GM23338 (cell line): ENCODE results near the gene RAB1B. TPM values are rescaled to one million over a fixed set of nuclear protein-coding genes. Genes with fewer than 3 reads are reported as not detected.

Experiments used
- ATAC-seq: fragments of 200-7000 bp; cut with Tn5 transposase; 3 replicates; pipeline ENCODE4 v1.9.1; 2020
- DNase-seq: peaks from one replicate; pipeline ENCODE4 v3.0.0-alpha.2; 2015; ENCODE audit warnings: low spot score
- H2AFZ ChIP-seq: fragments of 200-600 bp; sonication (generic); 2 replicates; pipeline ENCODE4 v1.8.0; 2016; ENCODE audit warnings: antibody characterized with exemption, mild to moderate bottlenecking, moderate library complexity
- H3F3A ChIP-seq: fragments of 200-600 bp; sonication (generic); replicated peaks from 2 replicates; pipeline ENCODE4 v1.8.0; 2017; ENCODE audit warnings: antibody characterized with exemption, mixed run types, low read depth
- H3K27ac ChIP-seq: fragments of 200-600 bp; sonication (generic); 2 replicates; pipeline ENCODE4 v1.6.1; 2016; ENCODE audit warnings: low read depth
- H3K27me3 ChIP-seq: fragments of 200-600 bp; sonication (generic); 2 replicates; pipeline ENCODE4 v1.8.0; 2016; ENCODE audit warnings: mild to moderate bottlenecking, mixed run types, moderate library complexity; ENCODE audit not compliant: insufficient read depth
- H3K36me3 ChIP-seq: fragments of 200-600 bp; sonication (generic); 2 replicates; pipeline ENCODE4 v1.8.0; 2016; ENCODE audit warnings: mild to moderate bottlenecking; ENCODE audit not compliant: insufficient read depth
- H3K4me1 ChIP-seq: fragments of 200-600 bp; sonication (generic); 2 replicates; pipeline ENCODE4 v1.8.0; 2016; ENCODE audit warnings: mild to moderate bottlenecking, moderate library complexity; ENCODE audit not compliant: insufficient read depth
- H3K4me2 ChIP-seq: fragments of 200-600 bp; sonication (generic); 2 replicates; pipeline ENCODE4 v1.7.1; 2017; ENCODE audit warnings: mixed run types
- H3K4me3 ChIP-seq: fragments of 200-600 bp; sonication (generic); 2 replicates; pipeline ENCODE4 v1.6.1; 2016; ENCODE audit warnings: mixed run types
- H3K79me2 ChIP-seq: fragments of 200-600 bp; sonication (generic); replicated peaks from 2 replicates; pipeline ENCODE4 v1.8.0; 2017; ENCODE audit warnings: mild to moderate bottlenecking; ENCODE audit not compliant: insufficient read depth
- H3K9me2 ChIP-seq: fragments of 200-600 bp; sonication (generic); 2 replicates; pipeline ENCODE4 v1.8.0; 2017; ENCODE audit not compliant: insufficient read depth
- H4K20me1 ChIP-seq: fragments of 200-600 bp; sonication (generic); replicated peaks from 2 replicates; pipeline ENCODE4 v1.8.0; 2017; ENCODE audit warnings: mild to moderate bottlenecking; ENCODE audit not compliant: insufficient read depth
- H3K27ac Mint-ChIP-seq: 2 replicates; pipeline ENCODE4 v1.8.0; 2020; ENCODE audit warnings: inconsistent platforms, mild to moderate bottlenecking, moderate library complexity, mixed read lengths
- H3K27me3 Mint-ChIP-seq: 3 replicates; pipeline ENCODE4 v1.8.0; 2022; ENCODE audit warnings: low read depth, mild to moderate bottlenecking, moderate library complexity, mixed read lengths, inconsistent platforms; ENCODE audit not compliant: insufficient read depth, poor library complexity
- H3K36me3 Mint-ChIP-seq: 3 replicates; pipeline ENCODE4 v1.8.0; 2021; ENCODE audit warnings: low read depth, mild to moderate bottlenecking, inconsistent platforms, moderate library complexity, mixed read lengths
- H3K4me1 Mint-ChIP-seq: 3 replicates; pipeline ENCODE4 v1.8.0; 2020; ENCODE audit warnings: mild to moderate bottlenecking, inconsistent platforms, mixed read lengths
- H3K4me3 Mint-ChIP-seq: 3 replicates; pipeline ENCODE4 v1.8.0; 2021; ENCODE audit warnings: moderate library complexity, mild to moderate bottlenecking, inconsistent platforms, mixed read lengths
- H3K9me3 Mint-ChIP-seq: 3 replicates; pipeline ENCODE4 v1.8.0; 2020; ENCODE audit warnings: moderate library complexity, mild to moderate bottlenecking, inconsistent platforms, mixed read lengths
- POLR2AphosphoS5 ChIP-seq: IDR thresholded peaks from 2 replicates; pipeline ENCODE4 v1.6.1; 2016; ENCODE audit warnings: antibody characterized with exemption, low read depth
- STAT1 ChIP-seq: IDR thresholded peaks from one replicate; pipeline ENCODE4 v1.6.1; 2016; ENCODE audit warnings: antibody characterized with exemption; ENCODE audit not compliant: unreplicated experiment
- ZNF114 ChIP-seq: fragments of 250-450 bp; sonication (Bioruptor Pico); IDR thresholded peaks from 2 replicates; pipeline ENCODE4 v1.5.0; 2020; ENCODE audit warnings: mild to moderate bottlenecking, moderate library complexity
- ZNF331 ChIP-seq: fragments of 250-450 bp; sonication (Bioruptor Pico); IDR thresholded peaks from 2 replicates; pipeline ENCODE4 v1.5.0; 2020; ENCODE audit warnings: low read depth, mild to moderate bottlenecking, moderate library complexity
- polyA plus RNA-seq: library from polyadenylated mRNA; unstranded; fragments of >200 nt; fragmentation: Nextera tagmentation; extraction: Ambion mirVana; gene quantifications from 2 replicates; pipeline ENCODE4 v1.2.1, GENCODE V29; 2016
- total RNA-seq: library from RNA; depleted of rRNA; stranded (reverse); fragments of >200 nt; shearing (Covaris generic); gene quantifications from 2 replicates; pipeline ENCODE4 v1.2.3, GENCODE V29; 2014
- TF ChIP-seq, protein P1 (sequence below), 2 experiments: fragments of 200-600 bp in 1 of 2; sonication (generic) in 1 of 2; conservative IDR thresholded peaks; 2 replicates each; pipeline versions ENCODE4 v1.5.1 to v1.6.1; 2016 to 2017; ENCODE audit warnings: antibody characterized with exemption in 2 of 2, low read depth in 2 of 2, mild to moderate bottlenecking in 2 of 2, moderate library complexity in 1 of 2
- TF ChIP-seq, protein P2 (sequence below): IDR thresholded peaks from 2 replicates; pipeline ENCODE4 v1.6.1; 2016; ENCODE audit warnings: antibody characterized with exemption
- TF ChIP-seq, protein P3 (sequence below): IDR thresholded peaks from one replicate; pipeline ENCODE4 v1.6.1; 2018; ENCODE audit warnings: antibody characterized with exemption; ENCODE audit not compliant: unreplicated experiment

Gene RAB1B
- total and polyA plus RNA-seq, 2 experiments from 2014 or later = 30.5 to 92.7 TPM

DNA sequence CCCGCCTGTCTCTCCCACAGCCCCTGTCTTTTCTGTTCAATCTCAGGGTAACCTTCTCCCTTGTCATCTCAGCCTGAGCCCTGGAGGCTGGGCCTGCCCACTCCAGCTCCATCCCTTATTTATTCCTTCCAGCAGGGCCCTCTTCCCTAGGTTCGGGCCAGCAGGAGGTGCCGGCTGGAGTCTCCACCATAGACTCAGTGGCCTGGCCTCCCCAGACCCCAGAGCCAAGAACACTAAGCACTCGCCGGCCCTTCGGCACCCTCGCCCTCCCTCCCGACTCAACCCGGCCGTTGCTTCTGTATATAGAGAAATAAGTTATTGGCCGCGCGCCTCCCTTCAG, 1.4 kb upstream of the RAB1B start:
- Mint-ChIP-seq H3K9me3 (no peaks in the 10 kb centered on the region), H3K4me1 (peaks cover 16% of the 10 kb centered on the region), H3K27me3 (peaks cover 8% of the 10 kb centered on the region), H3K4me3 (peak overlapping the region; percentile 93), H3K36me3 (peaks cover 34% of the 10 kb centered on the region), H3K27ac (peak overlapping the region; percentile 81)
- peak; percentile 6 for ATAC-seq
- Histone ChIP-seq H4K20me1 (peaks cover 7% of the 10 kb centered on the region), H3K36me3 (no peaks in the 10 kb centered on the region), H3K27ac (peak overlapping the region; percentile 79; the same call in 1 of the 2 replicates), H3F3A (0 out of 2 replicates have a peak, but pooled peaks cover 14% of the 10 kb centered on the region), H2AFZ (no peak overlapping the region), H3K4me3 (peak overlapping the region; percentile 95), H3K4me1 (no peaks in the 10 kb centered on the region), H3K4me2 (peak overlapping the region; percentile 73), H3K79me2 (peaks cover 20% of the 10 kb centered on the region), H3K9me2 (no peaks in the 10 kb centered on the region), H3K27me3 (no peaks in the 10 kb centered on the region)
- no peak for DNase-seq
- TF ChIP-seq, protein P1, sequence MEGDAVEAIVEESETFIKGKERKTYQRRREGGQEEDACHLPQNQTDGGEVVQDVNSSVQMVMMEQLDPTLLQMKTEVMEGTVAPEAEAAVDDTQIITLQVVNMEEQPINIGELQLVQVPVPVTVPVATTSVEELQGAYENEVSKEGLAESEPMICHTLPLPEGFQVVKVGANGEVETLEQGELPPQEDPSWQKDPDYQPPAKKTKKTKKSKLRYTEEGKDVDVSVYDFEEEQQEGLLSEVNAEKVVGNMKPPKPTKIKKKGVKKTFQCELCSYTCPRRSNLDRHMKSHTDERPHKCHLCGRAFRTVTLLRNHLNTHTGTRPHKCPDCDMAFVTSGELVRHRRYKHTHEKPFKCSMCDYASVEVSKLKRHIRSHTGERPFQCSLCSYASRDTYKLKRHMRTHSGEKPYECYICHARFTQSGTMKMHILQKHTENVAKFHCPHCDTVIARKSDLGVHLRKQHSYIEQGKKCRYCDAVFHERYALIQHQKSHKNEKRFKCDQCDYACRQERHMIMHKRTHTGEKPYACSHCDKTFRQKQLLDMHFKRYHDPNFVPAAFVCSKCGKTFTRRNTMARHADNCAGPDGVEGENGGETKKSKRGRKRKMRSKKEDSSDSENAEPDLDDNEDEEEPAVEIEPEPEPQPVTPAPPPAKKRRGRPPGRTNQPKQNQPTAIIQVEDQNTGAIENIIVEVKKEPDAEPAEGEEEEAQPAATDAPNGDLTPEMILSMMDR (conservative IDR thresholded peaks at IDR 0.05; ENCODE audit: low read depth in 2 of 2) = peak in 1 of 2 experiments; percentile 18; a peak in 1 of 4 replicates
- no peak for TF ChIP-seq ZNF331 (CRISPR knock-in tag)

DNA sequence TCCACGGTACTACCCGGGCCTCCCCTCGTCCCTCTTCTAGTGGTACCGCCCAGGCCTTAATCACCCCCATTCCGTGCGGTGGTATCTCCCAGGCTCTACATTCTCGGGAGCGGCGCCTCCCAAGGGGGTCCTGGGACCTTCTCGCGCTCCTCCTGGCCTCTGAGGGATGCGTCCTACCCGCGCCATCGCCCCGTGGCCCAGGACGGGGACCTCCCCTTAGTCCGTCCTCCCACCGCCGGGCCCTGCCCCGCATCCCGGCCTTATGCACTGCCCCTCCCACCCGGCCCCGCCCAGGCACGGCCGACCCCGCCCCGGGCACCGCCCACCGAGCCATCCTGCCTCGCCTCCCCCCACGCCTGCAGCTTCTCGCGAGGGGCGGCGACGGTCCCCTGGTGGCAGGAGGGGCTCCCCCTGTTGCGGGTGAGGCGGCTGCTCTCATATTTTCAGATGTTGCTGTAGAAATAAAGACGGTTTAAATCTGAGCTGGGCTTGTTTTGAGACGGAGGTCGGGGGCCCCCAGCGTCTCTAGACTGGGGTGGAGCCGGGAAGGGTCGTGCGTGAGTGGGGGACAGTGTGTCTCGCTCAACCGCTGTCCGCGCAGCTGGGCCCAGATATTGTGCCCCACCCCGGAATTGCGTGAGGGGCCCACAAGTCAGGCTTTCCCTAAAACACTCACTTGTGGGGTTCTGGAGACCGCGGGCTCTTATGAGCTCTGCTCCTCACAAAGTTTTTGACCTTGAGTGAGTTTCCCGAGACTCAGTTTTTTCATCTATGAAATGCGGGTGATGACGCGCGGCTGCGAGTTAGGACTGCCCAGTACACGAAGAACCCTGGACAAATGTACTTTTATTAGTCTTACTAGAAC, 828 bp upstream of the RAB1B start:
- Histone ChIP-seq H3K4me2 (peak overlapping the region; percentile 73), H3K4me3 (peak overlapping the region; percentile 95), H3K4me1 (no peaks in the 10 kb centered on the region), H3K9me2 (no peaks in the 10 kb centered on the region), H3K36me3 (no peaks in the 10 kb centered on the region), H2AFZ (peak overlapping the region; percentile 11; the same call in 1 of the 2 replicates), H3F3A (0 out of 2 replicates have a peak, but pooled peaks cover 14% of the 10 kb centered on the region), H4K20me1 (peaks cover 7% of the 10 kb centered on the region), H3K79me2 (peaks cover 20% of the 10 kb centered on the region), H3K27ac (peak overlapping the region; percentile 79; the same call in 1 of the 2 replicates), H3K27me3 (no peaks in the 10 kb centered on the region)
- peak overlapping the region; percentile 94 for H3K27ac Mint-ChIP-seq
- H3K27me3 Mint-ChIP-seq = peaks cover 8% of the 10 kb centered on the region
- peaks cover 36% of the 10 kb centered on the region for H3K36me3 Mint-ChIP-seq
- ATAC-seq (peak; percentile 73), DNase-seq (peak; percentile 92)
- H3K4me3 Mint-ChIP-seq = peak overlapping the region; percentile 93
- no peaks in the 10 kb centered on the region for H3K9me3 Mint-ChIP-seq
- TF ChIP-seq, protein P2, sequence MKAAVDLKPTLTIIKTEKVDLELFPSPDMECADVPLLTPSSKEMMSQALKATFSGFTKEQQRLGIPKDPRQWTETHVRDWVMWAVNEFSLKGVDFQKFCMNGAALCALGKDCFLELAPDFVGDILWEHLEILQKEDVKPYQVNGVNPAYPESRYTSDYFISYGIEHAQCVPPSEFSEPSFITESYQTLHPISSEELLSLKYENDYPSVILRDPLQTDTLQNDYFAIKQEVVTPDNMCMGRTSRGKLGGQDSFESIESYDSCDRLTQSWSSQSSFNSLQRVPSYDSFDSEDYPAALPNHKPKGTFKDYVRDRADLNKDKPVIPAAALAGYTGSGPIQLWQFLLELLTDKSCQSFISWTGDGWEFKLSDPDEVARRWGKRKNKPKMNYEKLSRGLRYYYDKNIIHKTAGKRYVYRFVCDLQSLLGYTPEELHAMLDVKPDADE = no peak
- TF ChIP-seq ZNF114 = no peak
- TF ChIP-seq STAT1 = no peak
- TF ChIP-seq, protein P3, sequence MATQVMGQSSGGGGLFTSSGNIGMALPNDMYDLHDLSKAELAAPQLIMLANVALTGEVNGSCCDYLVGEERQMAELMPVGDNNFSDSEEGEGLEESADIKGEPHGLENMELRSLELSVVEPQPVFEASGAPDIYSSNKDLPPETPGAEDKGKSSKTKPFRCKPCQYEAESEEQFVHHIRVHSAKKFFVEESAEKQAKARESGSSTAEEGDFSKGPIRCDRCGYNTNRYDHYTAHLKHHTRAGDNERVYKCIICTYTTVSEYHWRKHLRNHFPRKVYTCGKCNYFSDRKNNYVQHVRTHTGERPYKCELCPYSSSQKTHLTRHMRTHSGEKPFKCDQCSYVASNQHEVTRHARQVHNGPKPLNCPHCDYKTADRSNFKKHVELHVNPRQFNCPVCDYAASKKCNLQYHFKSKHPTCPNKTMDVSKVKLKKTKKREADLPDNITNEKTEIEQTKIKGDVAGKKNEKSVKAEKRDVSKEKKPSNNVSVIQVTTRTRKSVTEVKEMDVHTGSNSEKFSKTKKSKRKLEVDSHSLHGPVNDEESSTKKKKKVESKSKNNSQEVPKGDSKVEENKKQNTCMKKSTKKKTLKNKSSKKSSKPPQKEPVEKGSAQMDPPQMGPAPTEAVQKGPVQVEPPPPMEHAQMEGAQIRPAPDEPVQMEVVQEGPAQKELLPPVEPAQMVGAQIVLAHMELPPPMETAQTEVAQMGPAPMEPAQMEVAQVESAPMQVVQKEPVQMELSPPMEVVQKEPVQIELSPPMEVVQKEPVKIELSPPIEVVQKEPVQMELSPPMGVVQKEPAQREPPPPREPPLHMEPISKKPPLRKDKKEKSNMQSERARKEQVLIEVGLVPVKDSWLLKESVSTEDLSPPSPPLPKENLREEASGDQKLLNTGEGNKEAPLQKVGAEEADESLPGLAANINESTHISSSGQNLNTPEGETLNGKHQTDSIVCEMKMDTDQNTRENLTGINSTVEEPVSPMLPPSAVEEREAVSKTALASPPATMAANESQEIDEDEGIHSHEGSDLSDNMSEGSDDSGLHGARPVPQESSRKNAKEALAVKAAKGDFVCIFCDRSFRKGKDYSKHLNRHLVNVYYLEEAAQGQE = no peak
- peak; percentile 87 for TF ChIP-seq POLR2AphosphoS5
- peaks cover 16% of the 10 kb centered on the region for H3K4me1 Mint-ChIP-seq
